Measurements from ENCODE around the gene OR52B6.

DNA sequence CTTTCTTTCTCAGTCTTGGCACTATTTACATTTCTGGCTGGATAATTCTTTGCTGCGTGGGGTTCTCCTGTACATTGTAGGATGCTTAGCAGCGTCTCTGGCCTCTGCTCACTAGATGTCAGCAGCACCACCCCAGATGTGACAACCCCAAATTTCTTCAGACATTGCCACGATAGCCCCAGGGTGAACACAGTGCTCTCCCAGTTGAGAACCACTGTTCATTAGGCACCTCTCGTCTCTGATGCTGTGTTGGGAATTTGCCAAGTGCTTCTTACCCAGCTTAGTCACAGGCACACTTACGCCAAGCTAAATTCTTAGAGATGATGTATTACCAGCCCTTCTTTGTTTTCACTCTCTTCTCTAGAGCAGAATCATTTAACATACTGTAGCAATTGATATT lies 25.2 kb downstream of the OR52B6 start:
- TF ChIP-seq POLR2A (IDR thresholded peaks at IDR 0.05), result no peak
- TF ChIP-seq, protein P1, sequence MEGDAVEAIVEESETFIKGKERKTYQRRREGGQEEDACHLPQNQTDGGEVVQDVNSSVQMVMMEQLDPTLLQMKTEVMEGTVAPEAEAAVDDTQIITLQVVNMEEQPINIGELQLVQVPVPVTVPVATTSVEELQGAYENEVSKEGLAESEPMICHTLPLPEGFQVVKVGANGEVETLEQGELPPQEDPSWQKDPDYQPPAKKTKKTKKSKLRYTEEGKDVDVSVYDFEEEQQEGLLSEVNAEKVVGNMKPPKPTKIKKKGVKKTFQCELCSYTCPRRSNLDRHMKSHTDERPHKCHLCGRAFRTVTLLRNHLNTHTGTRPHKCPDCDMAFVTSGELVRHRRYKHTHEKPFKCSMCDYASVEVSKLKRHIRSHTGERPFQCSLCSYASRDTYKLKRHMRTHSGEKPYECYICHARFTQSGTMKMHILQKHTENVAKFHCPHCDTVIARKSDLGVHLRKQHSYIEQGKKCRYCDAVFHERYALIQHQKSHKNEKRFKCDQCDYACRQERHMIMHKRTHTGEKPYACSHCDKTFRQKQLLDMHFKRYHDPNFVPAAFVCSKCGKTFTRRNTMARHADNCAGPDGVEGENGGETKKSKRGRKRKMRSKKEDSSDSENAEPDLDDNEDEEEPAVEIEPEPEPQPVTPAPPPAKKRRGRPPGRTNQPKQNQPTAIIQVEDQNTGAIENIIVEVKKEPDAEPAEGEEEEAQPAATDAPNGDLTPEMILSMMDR (IDR thresholded peaks at IDR 0.05), result no peak
